SK-N-SH (cell line): ENCODE data around the gene OR2T6.

Experiments used
- CHD2 ChIP-seq: fragments of 150-350 bp; IDR thresholded peaks from 2 replicates; pipeline ENCODE4 v1.6.1; 2018; ENCODE audit warnings: low read length; ENCODE audit not compliant: partially characterized antibody
- CTCF ChIP-seq: fragments of 200-600 bp; sonication (generic); IDR thresholded peaks from 2 replicates; pipeline ENCODE4 v1.6.1; 2017; ENCODE audit warnings: antibody characterized with exemption, mild to moderate bottlenecking, moderate library complexity
- FOSL2 ChIP-seq: IDR thresholded peaks from 2 replicates; pipeline ENCODE4 v1.4.0; 2012; ENCODE audit warnings: low read depth, mild to moderate bottlenecking, moderate library complexity, borderline replicate concordance
- POLR2AphosphoS5 ChIP-seq: IDR thresholded peaks from 2 replicates; pipeline ENCODE4 v1.6.1; 2012; ENCODE audit warnings: low read depth, low read length
- RCOR1 ChIP-seq: fragments of 150-350 bp; IDR thresholded peaks from 2 replicates; pipeline ENCODE4 v1.6.1; 2017; ENCODE audit warnings: antibody characterized with exemption, low read length
- REST ChIP-seq: IDR thresholded peaks from 2 replicates; pipeline ENCODE4 v1.6.1; 2012; ENCODE audit warnings: mild to moderate bottlenecking, low read depth, low read length, moderate library complexity
- SIN3A ChIP-seq: IDR thresholded peaks from 2 replicates; pipeline ENCODE4 v1.6.1; 2012; ENCODE audit warnings: low read depth, mild to moderate bottlenecking, low read length, moderate library complexity, borderline replicate concordance
- TAF1 ChIP-seq: IDR thresholded peaks from 2 replicates; pipeline ENCODE4 v1.6.1; 2012; ENCODE audit warnings: low read depth, mild to moderate bottlenecking, low read length, moderate library complexity, borderline replicate concordance

- no peak for TF ChIP-seq TAF1
- no peak for TF ChIP-seq CTCF
- TF ChIP-seq RCOR1, result no peak
- TF ChIP-seq SIN3A, result no peak
- no peak for TF ChIP-seq POLR2AphosphoS5
- TF ChIP-seq CHD2, result no peak
- TF ChIP-seq FOSL2, result no peak
- TF ChIP-seq REST, result no peak
These were observed 27.2 kb downstream of the OR2T6 start, which contains the start of gene OR2T1 for GRCh38 chr1:248402748-248403147.
